ENCODE data around the gene PTP4A2.
"Not testable (repeated sequence)": the region's sequence is repeated elsewhere in the genome, so short reads cannot be mapped to it uniquely, and the experiment has no call there.

Gene PTP4A2

GRCh38 chr1:31923901-31924535 is 14.2 kb downstream of the PTP4A2 start:
- no peak for DNase-seq

- DNase-seq = no peak
Measured at GRCh38 chr1:31920956-31921355, 17.2 kb downstream of the PTP4A2 start.

- no peak for DNase-seq
Measured at GRCh38 chr1:31919591-31919990, 18.6 kb downstream of the PTP4A2 start.

GRCh38 chr1:31915438-31915837 is 22.7 kb downstream of the PTP4A2 start:
- DNase-seq = no peak

GRCh38 chr1:31913968-31914367 is 24.2 kb downstream of the PTP4A2 start:
- no peak for DNase-seq

DNA sequence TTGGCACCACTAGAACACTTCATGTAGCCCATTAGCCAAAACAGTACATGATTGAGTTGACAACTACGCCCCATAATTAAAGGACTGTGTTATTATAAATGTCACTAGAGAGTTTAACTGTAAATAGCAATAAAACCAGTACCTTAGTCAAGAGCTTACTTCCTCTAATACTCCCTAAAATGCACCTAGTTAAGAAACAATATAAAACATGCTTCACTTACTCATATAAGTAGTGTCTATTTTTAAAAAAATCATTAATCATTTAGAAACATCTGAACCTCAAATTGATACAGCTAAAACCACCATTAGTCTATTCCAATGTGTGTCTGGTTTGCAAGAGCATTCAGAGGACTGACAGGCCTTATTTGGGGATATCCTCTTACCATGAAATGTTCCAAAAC is 25.3 kb downstream of the PTP4A2 start:
- DNase-seq = no peak

DNA sequence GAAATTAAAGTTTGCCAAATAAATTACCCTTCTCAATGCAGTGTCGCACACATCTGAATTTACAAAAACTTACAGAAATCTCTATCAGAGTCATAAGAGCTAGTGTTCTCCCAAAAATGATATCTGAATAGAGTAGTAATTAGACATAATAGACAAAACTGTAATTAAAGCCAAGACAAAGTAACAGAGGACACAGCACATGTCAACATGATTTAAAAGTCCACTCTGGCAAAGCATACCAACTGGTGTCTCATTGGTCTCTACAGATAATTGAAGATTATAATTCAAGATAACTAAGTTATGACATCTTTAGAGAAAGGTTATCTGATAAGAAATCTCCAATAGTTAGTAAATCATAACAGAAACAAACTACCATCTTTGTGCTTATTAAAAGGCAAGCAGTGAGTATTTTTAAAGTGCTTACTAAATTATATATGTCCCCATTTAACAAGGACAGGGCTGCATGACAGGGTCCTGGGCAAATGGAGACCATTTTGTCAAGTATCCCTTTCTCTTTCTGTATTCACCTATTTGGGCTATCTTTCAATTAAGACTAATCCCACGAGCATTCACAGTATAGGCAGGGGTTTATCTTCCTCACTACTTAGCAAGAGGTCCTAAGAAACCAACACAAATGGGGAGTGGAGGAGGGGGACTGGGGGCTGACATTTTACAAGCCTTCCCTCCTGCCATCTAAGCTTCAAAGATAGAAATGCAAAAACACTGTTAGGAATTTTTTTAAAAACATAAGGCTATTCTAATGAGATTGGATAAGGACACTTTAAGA is 26.0 kb downstream of the PTP4A2 start:
- no peak for DNase-seq

GRCh38 chr1:31910933-31911332 is 27.2 kb downstream of the PTP4A2 start:
- DNase-seq = no peak

DNA sequence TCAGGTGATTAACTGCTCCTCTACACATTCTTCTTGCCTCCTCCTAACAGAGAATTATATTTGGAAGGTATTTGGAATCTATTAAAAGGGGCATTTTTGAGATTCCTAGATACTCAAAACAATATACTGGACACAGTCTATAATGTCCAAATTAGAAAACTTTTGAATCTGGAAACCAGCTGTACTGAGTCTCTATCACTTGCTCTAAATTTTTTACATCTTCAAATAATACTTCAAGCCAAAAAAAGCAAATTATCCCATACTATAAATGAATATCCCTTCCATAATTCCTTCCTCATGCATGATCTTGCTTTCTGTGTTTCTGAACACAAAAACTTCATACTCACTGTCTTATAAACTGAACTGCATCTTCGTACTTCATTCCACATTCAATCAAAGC is 28.5 kb downstream of the PTP4A2 start:
- DNase-seq = no peak

GRCh38 chr1:31906557-31906956 is 31.6 kb downstream of the PTP4A2 start:
- DNase-seq = no peak

GRCh38 chr1:31905681-31906080 is 32.5 kb downstream of the PTP4A2 start:
- DNase-seq = no peak

DNA sequence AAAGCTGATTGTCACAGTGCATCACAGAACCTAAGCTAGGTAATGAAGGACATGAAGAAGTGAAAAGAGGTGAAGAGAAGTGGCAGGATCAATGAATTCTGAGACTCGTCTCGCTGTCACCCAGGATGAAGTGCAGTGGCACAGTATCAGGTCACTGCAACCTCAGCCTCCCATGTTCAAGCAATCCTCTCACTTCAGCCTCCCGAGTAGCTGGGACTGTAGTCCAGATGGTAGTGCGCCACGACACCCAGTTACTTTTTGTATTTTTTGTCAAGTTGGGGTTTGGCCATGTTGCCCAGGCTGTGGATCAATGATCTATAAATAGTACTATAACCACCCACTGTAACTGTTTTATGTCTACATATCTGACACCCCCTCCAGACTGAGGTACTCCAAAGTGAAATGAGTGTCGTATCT is 33.1 kb downstream of the PTP4A2 start:
- no peak for DNase-seq

- no peak for DNase-seq
Measured at GRCh38 chr1:31904339-31905092, 33.7 kb downstream of the PTP4A2 start.

- no peak for DNase-seq
Measured at GRCh38 chr1:31902510-31902860, 35.7 kb downstream of the PTP4A2 start.

GRCh38 chr1:31901838-31902509 is 36.2 kb downstream of the PTP4A2 start:
- DNase-seq = no peak

DNA sequence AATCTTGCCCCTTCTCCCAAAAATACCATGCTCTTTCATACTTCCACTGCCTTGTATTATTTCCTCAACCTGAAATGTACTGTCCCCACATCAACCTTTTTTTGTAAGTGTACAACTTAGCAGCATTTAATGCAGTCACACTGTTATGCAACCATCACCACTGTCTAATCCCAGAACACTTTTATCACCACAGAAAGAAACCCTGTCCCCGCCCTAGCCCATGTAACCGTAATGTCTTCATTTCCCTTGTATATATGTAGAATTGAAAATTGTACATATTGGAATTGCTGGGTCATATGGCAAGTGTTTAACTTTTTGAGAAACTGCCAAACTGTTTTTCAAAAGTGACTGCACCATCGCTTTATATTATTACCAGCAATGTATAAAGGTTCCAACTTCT is 37.4 kb downstream of the PTP4A2 start:
- no peak for DNase-seq

- peak; percentile 19 for DNase-seq
Measured at GRCh38 chr1:31897526-31898100, 40.6 kb downstream of the PTP4A2 start.

- not testable (repeated sequence) for DNase-seq
Measured at GRCh38 chr1:31895474-31896198, 42.5 kb downstream of the PTP4A2 start.

GRCh38 chr1:31891280-31891679 is 46.9 kb downstream of the PTP4A2 start:
- DNase-seq = no peak

DNA sequence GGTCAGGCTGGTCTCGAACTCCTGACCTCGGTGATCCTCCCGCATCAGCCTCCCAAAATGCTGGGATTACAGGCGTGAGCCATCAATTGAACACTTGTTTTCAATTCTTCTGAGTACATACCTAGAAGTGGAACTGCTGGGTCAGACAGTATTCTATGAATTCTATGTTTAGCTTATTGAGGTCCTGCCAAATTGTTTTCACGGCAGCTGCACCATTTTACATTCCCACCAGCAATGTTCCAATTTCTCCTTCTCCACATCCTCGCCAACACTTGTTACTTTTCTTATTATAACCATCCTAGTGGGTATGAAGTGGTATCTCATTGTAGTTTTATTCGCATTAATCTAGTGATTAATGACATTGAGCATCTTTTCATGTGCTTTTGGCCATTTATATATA is 49.9 kb downstream of the PTP4A2 start:
- no peak for DNase-seq

GRCh38 chr1:31886866-31887265 is 51.3 kb downstream of the PTP4A2 start:
- no peak for DNase-seq

- DNase-seq = no peak
Measured at GRCh38 chr1:31885851-31886250, 52.3 kb downstream of the PTP4A2 start.

Measured in eye (tissue), 1 donor.